Measurements from ENCODE around the gene NDUFV3.
"Not testable (repeated sequence)": the region's sequence is repeated elsewhere in the genome, so short reads cannot be mapped to it uniquely, and the experiment has no call there.

The NDUFV3 gene

DNA sequence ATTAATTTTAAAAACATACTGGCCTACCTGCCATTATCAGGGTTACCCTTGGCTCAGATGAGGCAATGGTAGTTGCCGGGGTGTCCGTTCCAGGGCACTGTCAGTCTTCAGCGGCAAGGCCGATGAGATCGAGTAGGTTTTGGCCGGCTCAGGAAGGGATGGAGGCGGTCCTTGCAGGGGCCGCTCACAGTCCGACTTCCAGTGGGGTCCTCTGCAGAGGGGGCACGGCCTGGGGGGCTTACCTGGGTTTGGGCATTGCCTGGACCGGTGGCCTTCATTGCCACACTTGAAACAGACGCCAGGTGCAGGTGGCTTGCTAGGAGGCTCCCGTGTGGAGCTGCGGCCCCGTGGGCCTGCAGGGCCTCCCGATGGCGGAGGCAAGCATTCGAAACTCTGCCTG, 29.8 kb downstream of the NDUFV3 start:
- no peak for DNase-seq (ENCODE audit: low spot score)
- no peak overlapping the region for H3K27ac ChIP-seq
- TF ChIP-seq, protein P1, sequence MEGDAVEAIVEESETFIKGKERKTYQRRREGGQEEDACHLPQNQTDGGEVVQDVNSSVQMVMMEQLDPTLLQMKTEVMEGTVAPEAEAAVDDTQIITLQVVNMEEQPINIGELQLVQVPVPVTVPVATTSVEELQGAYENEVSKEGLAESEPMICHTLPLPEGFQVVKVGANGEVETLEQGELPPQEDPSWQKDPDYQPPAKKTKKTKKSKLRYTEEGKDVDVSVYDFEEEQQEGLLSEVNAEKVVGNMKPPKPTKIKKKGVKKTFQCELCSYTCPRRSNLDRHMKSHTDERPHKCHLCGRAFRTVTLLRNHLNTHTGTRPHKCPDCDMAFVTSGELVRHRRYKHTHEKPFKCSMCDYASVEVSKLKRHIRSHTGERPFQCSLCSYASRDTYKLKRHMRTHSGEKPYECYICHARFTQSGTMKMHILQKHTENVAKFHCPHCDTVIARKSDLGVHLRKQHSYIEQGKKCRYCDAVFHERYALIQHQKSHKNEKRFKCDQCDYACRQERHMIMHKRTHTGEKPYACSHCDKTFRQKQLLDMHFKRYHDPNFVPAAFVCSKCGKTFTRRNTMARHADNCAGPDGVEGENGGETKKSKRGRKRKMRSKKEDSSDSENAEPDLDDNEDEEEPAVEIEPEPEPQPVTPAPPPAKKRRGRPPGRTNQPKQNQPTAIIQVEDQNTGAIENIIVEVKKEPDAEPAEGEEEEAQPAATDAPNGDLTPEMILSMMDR (IDR thresholded peaks at IDR 0.05) = no peak
- H3K4me3 ChIP-seq = no peak overlapping the region

DNA sequence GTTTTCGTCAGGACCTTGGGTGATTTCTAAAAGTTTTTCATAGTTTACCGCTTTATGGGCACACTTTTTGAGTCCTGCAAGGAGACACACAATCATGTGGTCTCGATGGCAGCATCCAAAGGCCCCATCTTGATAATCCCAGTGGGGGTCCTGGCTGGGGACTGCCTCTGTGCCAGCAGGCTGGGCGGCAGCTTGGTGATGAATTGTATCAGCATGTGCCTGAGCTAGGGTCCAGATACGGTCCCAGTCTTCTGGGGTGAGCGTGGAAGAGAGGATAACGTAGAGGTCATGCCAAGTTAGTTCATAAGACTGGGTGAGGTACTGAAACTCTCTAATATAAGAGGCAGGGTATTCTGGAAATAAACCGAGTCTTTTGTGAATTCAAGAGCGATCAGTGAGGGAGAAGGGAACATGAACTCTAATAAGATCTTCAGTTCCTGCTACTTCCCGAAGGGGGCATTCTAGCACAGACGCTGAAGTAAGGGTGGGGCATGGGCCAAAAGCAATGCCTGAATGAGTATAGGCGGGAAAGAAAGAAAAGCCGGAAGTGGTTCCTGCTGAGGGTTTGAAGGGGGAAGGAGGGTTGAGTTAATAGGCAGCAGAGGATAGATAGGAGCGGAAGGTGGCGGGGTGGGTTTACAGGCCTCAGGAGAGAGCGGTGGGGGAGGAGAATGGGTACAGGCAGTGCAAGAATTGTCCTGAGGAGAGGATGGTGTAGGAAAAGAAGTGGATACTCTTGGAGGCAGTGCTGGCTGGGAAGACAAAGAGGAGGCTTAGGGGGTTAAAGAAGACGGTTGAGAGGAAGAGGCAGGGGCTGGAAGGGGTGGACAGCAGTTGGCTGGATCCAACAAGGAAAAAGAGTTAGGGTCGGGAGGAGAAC, 30.7 kb downstream of the NDUFV3 start:
- DNase-seq (ENCODE audit: low spot score) = peak; percentile 83
- TF ChIP-seq, protein P1 (IDR thresholded peaks at IDR 0.05) = peak; percentile 57
- Histone ChIP-seq H3K27ac (no peak overlapping the region), H3K4me3 (peak overlapping the region; percentile 52)

DNA sequence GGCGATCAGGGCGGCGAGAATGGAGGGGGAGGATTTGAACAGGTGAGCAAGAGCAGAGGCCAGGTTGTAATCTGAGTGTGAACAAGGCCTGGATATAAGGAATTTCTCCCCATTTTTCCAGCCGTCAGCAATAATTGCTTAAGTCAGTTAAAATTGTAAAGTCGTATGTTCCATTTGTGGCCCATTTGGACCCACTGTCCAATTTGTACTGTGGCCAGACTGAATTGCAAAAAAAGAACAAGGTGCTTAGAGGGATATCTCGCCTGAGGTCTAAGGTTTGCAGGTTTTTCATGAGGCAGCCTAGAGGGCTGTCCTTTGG, 31.3 kb downstream of the NDUFV3 start:
- no peak overlapping the region for H3K27ac ChIP-seq
- H3K4me3 ChIP-seq = peak overlapping the region; percentile 52
- TF ChIP-seq, protein P1 (IDR thresholded peaks at IDR 0.05) = no peak
- no peak for DNase-seq (ENCODE audit: low spot score)

DNA sequence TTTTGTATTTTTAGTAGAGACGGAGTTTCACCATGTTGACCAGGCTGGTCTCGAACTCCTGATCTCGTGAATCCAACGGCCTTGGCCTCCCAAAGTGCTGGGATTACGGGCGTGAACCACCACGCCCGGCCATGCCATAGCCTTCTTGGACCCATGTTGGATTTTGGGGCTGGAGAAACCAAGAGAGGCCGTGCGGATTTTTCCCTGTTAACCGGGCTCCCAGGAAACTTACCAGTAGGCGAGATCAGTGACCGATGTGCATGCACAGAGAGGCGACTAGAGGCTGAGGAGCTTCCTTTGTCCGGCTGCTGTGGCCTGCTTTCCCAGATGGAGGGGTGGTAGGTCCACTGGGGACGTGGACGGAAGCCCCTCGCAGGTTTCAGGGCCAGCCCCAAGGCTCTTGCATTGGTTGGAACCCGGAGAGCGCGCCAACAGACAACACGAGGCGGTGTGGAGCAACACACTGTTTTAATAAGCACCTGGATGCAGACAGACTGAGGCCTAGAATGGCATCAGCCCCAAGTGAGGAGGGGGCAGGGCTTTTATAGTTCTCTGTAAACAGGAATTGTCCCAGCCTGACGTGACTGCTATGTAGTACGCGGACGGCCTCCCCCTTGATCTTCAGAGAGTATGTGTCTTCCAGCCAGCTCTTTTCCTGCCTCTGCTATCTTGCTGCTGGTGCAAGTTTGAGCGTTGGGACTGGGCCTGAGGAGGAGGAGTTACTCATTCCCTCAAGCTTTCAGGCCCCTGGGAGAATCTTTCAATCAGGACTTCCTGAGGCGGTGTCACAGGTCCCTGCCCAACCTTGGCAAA, 32.2 kb downstream of the NDUFV3 start, which contains the start of gene ERVH48-1:
Gene ERVH48-1 (minus strand): TSS at position 517 of the 813 bp plus-strand sequence. CDS start 6,624 bp downstream, outside the sequence.
- Histone ChIP-seq H3K27ac (no peak within 1 kb of the TSS), H3K4me3 (no peak within 1 kb of the TSS)
- DNase-seq (ENCODE audit: low spot score) = no peak
- TF ChIP-seq, protein P1 (IDR thresholded peaks at IDR 0.05) = no peak

DNA sequence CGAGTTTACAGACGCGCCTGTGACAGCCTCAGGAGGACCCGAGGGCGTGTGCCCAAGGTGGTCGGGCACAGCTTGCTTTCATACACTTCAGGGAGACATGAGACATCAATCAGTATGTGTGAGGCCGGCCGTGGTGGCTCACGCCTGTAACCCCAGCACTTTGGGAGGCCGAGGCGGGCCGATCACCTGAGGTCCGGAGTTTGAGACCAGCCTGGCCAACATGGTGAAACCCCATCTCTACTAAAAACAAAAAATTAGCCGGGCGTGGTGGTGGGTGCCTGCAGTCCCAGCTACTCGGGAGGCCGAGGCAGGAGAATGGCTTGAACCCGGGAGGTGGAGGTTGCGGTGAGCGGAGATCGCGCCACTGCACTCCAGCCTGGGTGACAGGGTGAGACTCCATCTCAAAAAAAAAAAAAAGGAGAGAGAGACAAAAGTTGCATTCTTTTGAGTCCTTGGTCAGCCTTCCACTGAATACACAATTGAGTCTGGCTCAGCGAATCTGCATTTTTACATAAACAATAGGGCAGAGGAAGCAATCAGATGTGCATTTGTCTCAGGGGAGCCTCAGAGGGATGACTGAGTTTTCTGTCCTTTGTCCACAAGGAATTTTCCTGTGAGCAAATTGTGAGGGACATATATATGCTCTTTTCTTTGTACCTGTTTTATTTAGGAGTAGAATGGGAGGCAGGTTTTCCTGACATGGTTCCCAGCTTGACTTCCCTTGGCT, 34.5 kb downstream of the NDUFV3 start:
- not testable (repeated sequence) for H3K4me3 ChIP-seq; DNase-seq (ENCODE audit: low spot score); H3K27ac ChIP-seq

DNA sequence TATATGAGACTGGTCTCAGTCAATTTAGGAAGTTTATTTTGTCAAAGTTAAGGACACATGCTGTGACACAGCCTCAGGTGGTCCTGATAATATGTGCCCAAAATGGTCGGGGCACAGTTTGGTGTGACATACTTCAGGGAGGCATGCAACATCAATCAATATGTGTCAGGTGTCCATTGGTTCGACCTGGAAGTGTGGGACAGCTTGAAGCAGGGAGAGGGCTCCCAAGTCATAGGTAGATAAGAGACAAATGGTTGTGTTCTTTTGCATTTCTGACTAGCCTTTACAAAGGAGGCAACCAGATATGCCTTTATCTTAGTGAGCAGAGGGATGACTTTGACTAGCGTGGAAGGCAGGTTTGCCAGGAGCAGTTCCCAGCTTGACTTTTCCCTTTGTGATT, 36.9 kb downstream of the NDUFV3 start:
- Histone ChIP-seq H3K4me3 (no peak overlapping the region), H3K27ac (no peak overlapping the region)
- no peak for DNase-seq (ENCODE audit: low spot score)
- TF ChIP-seq, protein P1 (IDR thresholded peaks at IDR 0.05) = no peak
